OCI-LY1 (cell line): ENCODE data around the gene CARS1.

Experiments used
- EZH2 ChIP-seq: fragments of 200-600 bp; sonication (generic), shearing (Covaris generic); IDR thresholded peaks from 2 replicates; pipeline ENCODE4 v1.8.0; 2017; ENCODE audit warnings: borderline replicate concordance, mixed run types, mild to moderate bottlenecking, antibody characterized with exemption, low read length, moderate library complexity, mixed read lengths
- TF ChIP-seq, protein P1 (sequence below): fragments of 200-600 bp; sonication (generic), shearing (Covaris generic); IDR thresholded peaks from 2 replicates; pipeline ENCODE4 v1.5.1; 2017; ENCODE audit warnings: mild to moderate bottlenecking, antibody characterized with exemption, low read length, moderate library complexity, mixed read lengths

DNA sequence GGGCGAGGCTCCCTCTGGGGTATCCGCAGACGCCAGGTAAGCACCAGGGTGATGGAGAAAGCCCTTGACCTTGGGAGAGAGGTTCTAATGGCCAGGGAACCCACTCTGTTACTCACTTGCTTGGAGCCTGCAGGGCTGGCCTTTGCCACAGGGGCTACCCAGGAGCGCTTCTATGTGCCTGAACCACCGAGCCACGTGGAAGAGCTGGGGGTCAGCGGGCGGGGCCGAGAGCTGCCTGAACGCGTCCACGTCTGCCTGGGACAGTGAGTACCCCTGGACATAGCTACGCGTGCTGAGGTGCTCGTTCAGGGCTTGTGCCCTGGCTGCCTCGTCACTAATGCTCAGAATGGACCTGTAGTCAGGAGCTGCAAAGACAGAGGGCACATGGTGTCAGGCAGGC is 9.6 kb downstream of the CARS1 start:
- TF ChIP-seq, protein P1, sequence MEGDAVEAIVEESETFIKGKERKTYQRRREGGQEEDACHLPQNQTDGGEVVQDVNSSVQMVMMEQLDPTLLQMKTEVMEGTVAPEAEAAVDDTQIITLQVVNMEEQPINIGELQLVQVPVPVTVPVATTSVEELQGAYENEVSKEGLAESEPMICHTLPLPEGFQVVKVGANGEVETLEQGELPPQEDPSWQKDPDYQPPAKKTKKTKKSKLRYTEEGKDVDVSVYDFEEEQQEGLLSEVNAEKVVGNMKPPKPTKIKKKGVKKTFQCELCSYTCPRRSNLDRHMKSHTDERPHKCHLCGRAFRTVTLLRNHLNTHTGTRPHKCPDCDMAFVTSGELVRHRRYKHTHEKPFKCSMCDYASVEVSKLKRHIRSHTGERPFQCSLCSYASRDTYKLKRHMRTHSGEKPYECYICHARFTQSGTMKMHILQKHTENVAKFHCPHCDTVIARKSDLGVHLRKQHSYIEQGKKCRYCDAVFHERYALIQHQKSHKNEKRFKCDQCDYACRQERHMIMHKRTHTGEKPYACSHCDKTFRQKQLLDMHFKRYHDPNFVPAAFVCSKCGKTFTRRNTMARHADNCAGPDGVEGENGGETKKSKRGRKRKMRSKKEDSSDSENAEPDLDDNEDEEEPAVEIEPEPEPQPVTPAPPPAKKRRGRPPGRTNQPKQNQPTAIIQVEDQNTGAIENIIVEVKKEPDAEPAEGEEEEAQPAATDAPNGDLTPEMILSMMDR, result no peak
- no peak for TF ChIP-seq EZH2
